OCI-LY3 (cell line): ENCODE results near the gene IFT43.

Experiments used
- CTCF ChIP-seq: fragments of 200-600, 300-600 bp; sonication (generic); IDR thresholded peaks from 2 replicates; pipeline ENCODE4 v1.5.1; 2014; ENCODE audit warnings: antibody characterized with exemption, low read length, low read depth
- EZH2phosphoT487 ChIP-seq: fragments of 200-600 bp; shearing (Covaris generic); IDR thresholded peaks from 2 replicates; pipeline ENCODE4 v1.6.1; 2018; ENCODE audit warnings: antibody characterized with exemption, mixed run types, low read depth

GRCh38 chr14:76085358-76085757 is 99.8 kb downstream of the IFT43 start:
- TF ChIP-seq CTCF (no peak), EZH2phosphoT487 (no peak)
